NCI-H1417 (cell line): Measurements from ENCODE around the gene SOCS3.

ENCODE experiments used
- DNase-seq, 3 experiments: peaks; one replicate each; lab custom pipeline; 2025; lab: John Stamatoyannopoulos, UW

The SOCS3 gene

GRCh38 chr17:78359997-78360370 lies at the start of gene SOCS3:
Gene SOCS3 (minus strand): TSS chr17:78360077. CDS start chr17:78359095, 982 bp downstream.
- peak; percentile 92 to 96 (median 94) for DNase-seq

- peak; percentile 75 to 94 (median 78) for DNase-seq
These were observed 49.5 kb upstream of the SOCS3 start for GRCh38 chr17:78409191-78409928.

GRCh38 chr17:78408476-78409050 lies 48.7 kb upstream of the SOCS3 start:
- peak in 2 of 3 experiments; percentile 34 to 58 for DNase-seq

GRCh38 chr17:78407387-78408000 lies 47.6 kb upstream of the SOCS3 start:
- DNase-seq, result peak in 1 of 3 experiments; percentile 64

GRCh38 chr17:78406920-78407319 lies 47.0 kb upstream of the SOCS3 start:
- no peak for DNase-seq

- no peak for DNase-seq
These were observed 46.5 kb upstream of the SOCS3 start for GRCh38 chr17:78406396-78406795.

GRCh38 chr17:78403822-78404221 lies 43.9 kb upstream of the SOCS3 start:
- DNase-seq, result no peak

- no peak for DNase-seq
These were observed 42.0 kb upstream of the SOCS3 start for GRCh38 chr17:78401891-78402290.

GRCh38 chr17:78401246-78401645 lies 41.4 kb upstream of the SOCS3 start:
- DNase-seq, result peak in 2 of 3 experiments; percentile 3 to 76

GRCh38 chr17:78400581-78401240 lies 40.8 kb upstream of the SOCS3 start:
- DNase-seq, result no peak

GRCh38 chr17:78399693-78400144 lies 39.8 kb upstream of the SOCS3 start:
- DNase-seq, result no peak

- DNase-seq, result no peak
These were observed 39.3 kb upstream of the SOCS3 start for GRCh38 chr17:78399028-78399692.

GRCh38 chr17:78398390-78398789 lies 38.5 kb upstream of the SOCS3 start:
- no peak for DNase-seq

- no peak for DNase-seq
These were observed 37.8 kb upstream of the SOCS3 start for GRCh38 chr17:78397681-78398101.

GRCh38 chr17:78396441-78397337 lies 36.8 kb upstream of the SOCS3 start:
- peak in 1 of 3 experiments; percentile 60 for DNase-seq

- DNase-seq, result peak in 1 of 3 experiments; percentile 21
These were observed 35.3 kb upstream of the SOCS3 start for GRCh38 chr17:78395155-78395554.

GRCh38 chr17:78394209-78394608 lies 34.3 kb upstream of the SOCS3 start:
- DNase-seq, result peak; percentile 81 to 97 (median 95)

- DNase-seq, result no peak
These were observed 33.7 kb upstream of the SOCS3 start for GRCh38 chr17:78393575-78393974.

GRCh38 chr17:78392295-78392694 lies 32.4 kb upstream of the SOCS3 start:
- DNase-seq, result no peak

GRCh38 chr17:78391843-78392242 lies 32.0 kb upstream of the SOCS3 start:
- no peak for DNase-seq

- DNase-seq, result no peak
These were observed 31.2 kb upstream of the SOCS3 start for GRCh38 chr17:78391051-78391431.
